HG03439 (cell line): Measurements from ENCODE around the gene COL6A2.
"Not testable (repeated sequence)": the region's sequence is repeated elsewhere in the genome, so short reads cannot be mapped to it uniquely, and the experiment has no call there.

ENCODE experiments used
- ATAC-seq: cut with Tn5 transposase; IDR thresholded peaks from one replicate; pipeline ENCODE4 v1.9.1; 2021; ENCODE audit warnings: mild to moderate bottlenecking, moderate library complexity; ENCODE audit not compliant: unreplicated experiment

Gene COL6A2

GRCh38 chr21:46078322-46078977 is 19.5 kb upstream of the COL6A2 start:
- ATAC-seq = no peak

GRCh38 chr21:46078978-46079351 is 18.9 kb upstream of the COL6A2 start:
- no peak for ATAC-seq

- no peak for ATAC-seq
Measured at GRCh38 chr21:46079352-46080170, 18.4 kb upstream of the COL6A2 start.

DNA sequence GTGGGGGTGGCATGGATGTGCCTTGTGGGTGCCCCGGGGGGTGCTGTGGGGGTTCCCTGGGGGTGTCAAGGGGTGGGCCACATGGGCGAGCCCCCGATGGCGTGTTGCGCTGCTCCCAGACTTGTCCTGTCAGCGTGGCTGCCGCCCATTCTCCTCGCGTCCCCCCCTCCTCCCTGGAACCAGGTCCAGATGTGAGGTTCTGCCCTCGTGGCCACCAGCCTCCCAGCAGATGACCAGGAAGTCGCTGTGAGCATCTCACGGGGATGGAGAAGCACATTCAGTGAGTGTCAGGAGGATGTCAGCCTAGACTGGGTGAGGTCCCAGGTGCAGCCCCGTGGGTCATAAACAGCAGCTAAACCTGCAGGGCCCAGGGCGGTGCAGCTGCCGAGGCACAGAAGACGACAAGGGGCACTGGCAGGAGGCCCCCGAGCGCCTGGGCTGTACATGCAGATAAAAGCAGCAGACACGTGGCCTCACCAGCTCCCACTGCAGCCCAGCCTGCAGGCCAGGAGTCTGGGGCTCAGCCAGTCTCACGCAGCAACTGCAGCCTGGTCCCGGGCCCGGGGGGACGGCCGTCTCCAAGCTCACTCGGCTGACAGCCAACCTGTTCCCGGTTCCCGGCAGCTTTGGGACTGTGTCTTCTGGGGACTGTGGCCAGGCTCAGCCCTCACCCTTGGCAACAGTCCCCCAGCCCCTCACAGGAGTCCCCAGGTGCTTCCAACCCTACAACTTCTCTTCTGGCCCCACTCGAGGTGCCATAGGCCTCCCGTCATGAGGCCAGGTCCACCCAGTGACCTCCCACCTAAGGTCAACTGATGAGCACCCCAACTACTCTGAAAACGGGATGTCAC is 17.5 kb upstream of the COL6A2 start:
- no peak for ATAC-seq

DNA sequence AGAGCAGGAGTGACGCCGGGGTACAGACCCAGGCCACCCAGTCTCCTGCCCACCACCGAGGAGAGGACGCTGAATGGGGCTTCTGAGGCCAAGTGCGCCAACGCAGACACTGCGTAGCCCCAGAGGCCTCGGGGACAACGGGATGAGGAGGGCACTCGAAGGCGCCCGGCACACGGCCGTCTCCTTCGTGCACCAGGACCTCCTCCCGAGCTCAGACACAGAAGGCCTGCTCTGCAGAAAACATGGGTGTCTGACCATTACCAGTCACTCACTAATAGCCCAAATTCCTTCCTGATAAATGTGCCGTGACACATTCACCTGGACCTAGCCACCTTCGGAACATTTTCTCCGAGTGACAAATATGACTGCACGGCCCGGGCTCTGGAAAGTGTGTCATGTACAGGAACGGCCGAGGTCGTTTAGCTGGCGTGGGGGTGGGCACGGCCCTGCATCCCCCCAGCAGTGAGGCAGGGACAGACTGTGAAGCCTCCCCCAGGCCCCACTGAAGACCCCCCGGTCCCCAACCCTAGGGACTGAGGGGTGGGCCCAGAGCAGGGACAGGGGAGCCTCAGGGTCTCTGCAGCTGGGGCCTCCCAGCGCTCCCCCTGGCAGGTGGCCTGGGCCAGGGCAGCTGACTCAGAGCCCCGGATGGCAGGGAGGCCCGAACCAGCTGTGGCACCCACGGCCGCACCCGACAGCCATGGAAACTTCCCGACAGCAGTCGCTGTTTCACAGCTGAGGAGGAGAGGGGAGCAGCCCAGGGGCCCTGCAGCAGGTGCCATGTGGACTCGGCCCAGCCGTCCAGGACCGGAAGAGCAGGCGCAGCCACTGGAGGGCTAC is 16.7 kb upstream of the COL6A2 start:
- no peak for ATAC-seq

GRCh38 chr21:46081862-46082712 is 15.8 kb upstream of the COL6A2 start:
- no peak for ATAC-seq

DNA sequence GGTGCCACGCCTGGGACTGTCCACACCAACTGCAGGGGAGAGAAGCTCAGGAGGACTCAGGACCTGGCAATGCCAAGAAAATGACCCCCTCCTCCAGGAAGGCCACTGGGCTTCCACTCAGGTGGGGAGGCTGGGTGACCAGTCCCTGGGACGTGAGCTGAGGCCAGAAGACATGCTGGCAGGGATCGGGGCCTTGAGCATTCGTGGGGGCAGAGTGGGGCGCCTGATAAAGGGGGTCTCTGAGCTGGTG is 15.3 kb upstream of the COL6A2 start:
- no peak for ATAC-seq

- no peak for ATAC-seq
Measured at GRCh38 chr21:46082963-46083790, 14.7 kb upstream of the COL6A2 start.

DNA sequence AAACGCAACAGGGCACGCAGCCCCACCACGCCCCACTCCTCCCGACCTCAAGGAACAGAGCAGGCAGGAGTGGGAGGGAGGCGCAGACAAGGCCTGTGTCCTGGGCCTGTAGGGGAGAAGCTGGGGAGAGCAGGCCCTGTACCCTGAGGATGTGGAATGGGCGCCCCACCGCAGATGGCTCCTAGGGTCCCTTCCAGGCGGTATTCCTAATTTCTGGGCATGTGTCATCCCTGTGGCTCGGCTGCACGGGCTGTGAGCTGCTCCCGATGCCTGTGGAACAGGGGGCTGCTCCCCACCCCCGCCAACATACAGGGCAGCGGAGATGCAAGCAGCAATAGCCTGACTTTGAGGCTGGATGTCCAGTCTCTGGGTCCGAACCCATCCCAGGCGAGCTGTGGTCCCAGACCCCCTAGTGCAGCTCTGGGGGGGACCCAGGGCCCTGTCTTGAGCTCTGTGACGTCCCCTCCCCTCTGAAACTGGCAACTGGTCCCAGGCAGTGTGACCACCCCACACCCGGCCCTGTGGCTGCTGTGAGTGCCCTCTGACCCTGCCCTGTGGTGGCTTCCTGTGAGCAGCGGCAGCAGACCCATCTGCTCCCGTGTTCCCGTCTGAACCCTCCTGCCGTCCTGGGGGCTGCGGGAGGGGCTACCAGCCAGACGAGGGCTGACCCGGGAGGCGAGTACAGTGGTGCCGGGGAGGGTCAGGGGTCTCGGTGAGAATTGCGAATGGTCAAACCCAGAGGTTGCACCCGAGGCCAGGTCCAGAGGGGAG is 13.9 kb upstream of the COL6A2 start:
- ATAC-seq = no peak

- ATAC-seq = no peak
Measured at GRCh38 chr21:46084709-46085108, 13.2 kb upstream of the COL6A2 start.

DNA sequence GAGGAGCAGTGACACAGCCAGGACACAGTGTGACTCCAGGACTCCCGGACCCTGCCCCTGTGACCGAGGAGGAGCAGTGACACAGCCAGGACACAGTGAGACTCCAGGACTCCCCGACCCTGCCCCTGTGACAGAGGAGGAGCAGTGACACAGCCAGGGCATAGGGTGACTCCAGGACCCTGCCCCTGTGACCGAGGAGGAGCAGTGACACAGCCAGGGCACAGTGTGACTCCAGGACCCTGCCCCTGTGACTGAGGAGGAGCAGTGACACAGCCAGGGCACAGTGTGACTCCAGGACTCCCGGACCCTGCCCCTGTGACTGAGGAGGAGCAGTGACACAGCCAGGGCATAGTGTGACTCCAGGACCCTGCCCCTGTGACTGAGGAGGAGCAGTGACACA is 12.7 kb upstream of the COL6A2 start:
- not testable (repeated sequence) for ATAC-seq

DNA sequence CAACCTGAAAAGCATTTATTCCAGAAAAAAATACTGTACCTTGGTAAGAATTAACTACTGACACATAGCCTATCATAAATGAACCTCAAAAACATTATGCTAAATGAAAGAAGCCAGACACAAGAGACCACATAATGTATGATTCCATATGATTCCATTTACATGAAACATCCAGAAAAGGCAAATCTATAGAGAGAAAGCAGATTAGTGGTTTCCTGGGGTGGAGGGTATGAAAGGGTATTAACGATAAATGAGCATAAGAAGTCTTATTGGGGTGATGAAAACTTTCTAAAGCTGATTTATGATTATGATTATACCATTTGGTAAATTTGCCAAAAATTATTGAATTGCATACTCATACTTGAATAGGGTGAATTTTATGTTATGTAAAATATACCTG is 10.3 kb upstream of the COL6A2 start:
- no peak for ATAC-seq

GRCh38 chr21:46088189-46088588 is 9.7 kb upstream of the COL6A2 start:
- ATAC-seq = no peak

DNA sequence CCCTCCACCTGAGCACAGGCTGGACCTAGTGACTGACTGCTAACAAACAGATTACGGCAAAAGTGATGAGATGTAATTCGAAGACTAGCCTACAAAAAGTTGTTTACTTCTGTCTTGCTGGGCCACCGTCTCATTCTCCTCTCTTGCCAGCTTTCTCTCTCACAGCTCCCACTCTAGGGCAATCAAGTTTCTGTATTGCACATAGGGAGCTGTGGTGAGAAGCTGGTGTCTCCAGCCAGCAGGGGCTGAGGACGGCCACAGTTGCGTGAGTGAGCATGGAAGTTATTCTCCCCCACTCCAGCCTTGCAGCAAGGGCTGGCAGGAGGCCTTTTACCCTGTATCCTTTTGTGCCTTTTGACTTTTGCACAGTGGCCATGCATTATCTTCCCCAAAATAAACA is 8.6 kb upstream of the COL6A2 start:
- no peak for ATAC-seq

DNA sequence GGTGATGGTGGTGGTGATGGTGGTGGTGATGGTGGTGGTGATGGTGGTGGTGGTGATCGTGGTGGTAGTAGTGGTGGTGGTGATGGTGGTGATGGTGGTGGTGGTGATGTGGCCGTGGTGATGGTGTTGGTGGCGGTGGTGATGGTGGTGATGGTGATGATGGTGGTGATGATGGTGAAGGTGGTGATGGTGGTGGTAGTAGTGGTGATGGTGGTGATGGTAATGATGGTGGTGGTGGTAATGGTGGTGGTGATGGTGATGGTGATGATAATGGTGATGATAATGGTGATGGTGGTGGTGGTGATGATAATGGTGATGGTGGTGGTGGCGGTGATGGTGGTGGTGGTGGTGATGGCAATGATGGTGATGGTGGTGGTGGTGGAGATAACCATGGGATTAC is 6.8 kb upstream of the COL6A2 start:
- ATAC-seq = no peak

- ATAC-seq = no peak
Measured at GRCh38 chr21:46091631-46092025, 6.3 kb upstream of the COL6A2 start.

DNA sequence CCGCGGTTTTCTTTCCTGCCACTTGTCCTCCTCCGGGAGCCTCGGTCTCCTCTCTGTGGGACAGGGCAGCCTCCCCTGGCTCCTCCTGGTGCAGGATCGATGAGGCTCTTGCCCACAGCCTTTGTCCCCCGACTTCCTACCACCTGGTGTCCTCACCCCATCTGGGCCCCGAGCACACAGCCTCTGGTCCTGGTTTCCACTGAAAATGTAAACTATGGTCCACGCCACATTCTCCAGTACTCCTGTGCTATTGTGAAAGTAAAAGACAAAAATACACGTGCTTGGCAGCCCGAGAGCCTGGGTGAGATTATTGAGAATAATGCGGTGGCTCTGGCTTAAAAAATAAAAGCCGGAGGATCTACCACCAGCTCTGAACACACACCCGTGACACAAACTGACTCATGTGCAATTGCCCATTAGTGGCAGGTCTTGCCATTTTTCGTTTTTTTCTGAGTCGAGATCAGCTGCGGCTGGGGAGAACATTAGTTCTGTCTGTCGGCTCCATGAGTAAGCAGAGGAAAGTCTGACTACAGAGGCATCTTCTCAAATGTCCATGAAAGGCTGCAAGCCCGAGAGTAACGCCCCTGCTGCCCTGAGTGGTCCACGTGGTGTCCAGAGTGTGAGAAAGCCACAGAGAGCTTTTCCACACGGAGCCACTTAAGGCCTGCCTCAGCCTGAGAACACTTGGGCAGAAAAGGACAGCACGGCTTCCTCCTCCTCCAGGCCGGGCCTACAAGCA is 5.7 kb upstream of the COL6A2 start:
- no peak for ATAC-seq
